Measurements from ENCODE around the gene RANBP3. TPM values are rescaled to one million over a fixed set of nuclear protein-coding genes. Genes with fewer than 3 reads are reported as not detected.

The RANBP3 gene
- total RNA-seq, 3 donors from 2014 or later (not counting 1 experiment from before 2014, with no cell fraction given): 73.9 to 95.2 (median 89.7) TPM

DNA sequence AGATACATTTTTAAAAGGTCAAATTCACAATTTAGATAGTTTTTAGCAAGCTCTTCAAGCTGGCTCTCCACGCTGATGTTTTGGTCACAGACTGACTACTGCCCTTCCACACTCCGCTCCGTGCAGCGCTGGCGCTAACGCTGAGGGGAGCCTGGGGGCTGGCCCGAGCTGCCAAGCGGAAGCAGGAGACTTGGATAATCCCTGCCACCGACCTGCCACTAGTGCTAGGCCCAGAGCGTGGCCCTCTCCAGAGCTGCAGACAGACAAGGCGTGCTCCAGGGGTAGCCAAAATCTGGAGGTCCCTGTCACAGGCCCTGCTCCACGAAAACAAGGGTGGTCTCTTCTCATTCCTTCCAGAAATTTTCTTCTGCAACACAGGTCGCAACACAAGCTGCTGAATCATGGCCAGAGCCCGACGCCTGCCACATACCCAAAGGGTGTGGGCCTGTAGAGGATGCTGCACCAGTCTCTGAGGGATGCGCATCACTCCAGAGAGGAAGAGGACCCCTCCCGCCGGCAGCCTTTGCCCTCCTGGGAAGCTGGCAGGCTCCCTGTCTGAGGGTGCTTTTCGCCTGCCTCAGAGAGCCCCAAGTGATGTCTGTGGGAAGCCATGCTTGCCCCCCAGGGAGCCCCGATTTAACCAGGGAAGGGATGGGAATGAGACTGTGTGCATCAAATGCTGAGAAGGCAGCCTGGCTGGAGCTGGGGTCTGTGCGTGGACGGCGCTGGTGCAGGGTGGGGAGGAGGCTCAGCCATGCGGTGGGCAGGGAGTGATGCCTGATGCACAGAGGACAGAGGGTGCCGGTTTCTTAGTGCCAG lies 42.3 kb downstream of the RANBP3 start:
- no peaks in the 10 kb centered on the region for H3K27me3 Mint-ChIP-seq (ENCODE audit: low read depth in 2 of 2)
- H3K4me1 Mint-ChIP-seq: peaks cover 4 to 7% of the 10 kb centered on the region in 2 donors
- ATAC-seq (no peak), DNase-seq (no peak)
- Histone ChIP-seq H3K9me3 (ENCODE audit: control insufficient read depth, insufficient read depth, low read length) (no peaks in the 10 kb centered on the region), H3K4me1 (ENCODE audit: control insufficient read depth, insufficient read depth, low read length) (no peaks in the 10 kb centered on the region), H3K27me3 (ENCODE audit: control insufficient read depth, insufficient read depth, low read length) (no peaks in the 10 kb centered on the region), H3K27ac (ENCODE audit: low read length) (no peak overlapping the region), H3K36me3 (ENCODE audit: control insufficient read depth, insufficient read depth, low read length) (peaks cover 53% of the 10 kb centered on the region), H3K4me3 (ENCODE audit: low read length) (no peak overlapping the region)
- no peak overlapping the region for H3K27ac Mint-ChIP-seq
- intact Hi-C loops (cut with micrococcal nuclease): no loop called here
- H3K9me3 Mint-ChIP-seq: no peaks in the 10 kb centered on the region
- 97% methylated on average over 25 of the region's 25 CpGs for WGBS (ENCODE audit: insufficient coverage)
- no peaks in the 10 kb centered on the region for H3K36me3 Mint-ChIP-seq
- TF ChIP-seq, protein P1, sequence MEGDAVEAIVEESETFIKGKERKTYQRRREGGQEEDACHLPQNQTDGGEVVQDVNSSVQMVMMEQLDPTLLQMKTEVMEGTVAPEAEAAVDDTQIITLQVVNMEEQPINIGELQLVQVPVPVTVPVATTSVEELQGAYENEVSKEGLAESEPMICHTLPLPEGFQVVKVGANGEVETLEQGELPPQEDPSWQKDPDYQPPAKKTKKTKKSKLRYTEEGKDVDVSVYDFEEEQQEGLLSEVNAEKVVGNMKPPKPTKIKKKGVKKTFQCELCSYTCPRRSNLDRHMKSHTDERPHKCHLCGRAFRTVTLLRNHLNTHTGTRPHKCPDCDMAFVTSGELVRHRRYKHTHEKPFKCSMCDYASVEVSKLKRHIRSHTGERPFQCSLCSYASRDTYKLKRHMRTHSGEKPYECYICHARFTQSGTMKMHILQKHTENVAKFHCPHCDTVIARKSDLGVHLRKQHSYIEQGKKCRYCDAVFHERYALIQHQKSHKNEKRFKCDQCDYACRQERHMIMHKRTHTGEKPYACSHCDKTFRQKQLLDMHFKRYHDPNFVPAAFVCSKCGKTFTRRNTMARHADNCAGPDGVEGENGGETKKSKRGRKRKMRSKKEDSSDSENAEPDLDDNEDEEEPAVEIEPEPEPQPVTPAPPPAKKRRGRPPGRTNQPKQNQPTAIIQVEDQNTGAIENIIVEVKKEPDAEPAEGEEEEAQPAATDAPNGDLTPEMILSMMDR (IDR thresholded peaks at IDR 0.05): no peak
- no peak overlapping the region for H3K4me3 Mint-ChIP-seq

DNA sequence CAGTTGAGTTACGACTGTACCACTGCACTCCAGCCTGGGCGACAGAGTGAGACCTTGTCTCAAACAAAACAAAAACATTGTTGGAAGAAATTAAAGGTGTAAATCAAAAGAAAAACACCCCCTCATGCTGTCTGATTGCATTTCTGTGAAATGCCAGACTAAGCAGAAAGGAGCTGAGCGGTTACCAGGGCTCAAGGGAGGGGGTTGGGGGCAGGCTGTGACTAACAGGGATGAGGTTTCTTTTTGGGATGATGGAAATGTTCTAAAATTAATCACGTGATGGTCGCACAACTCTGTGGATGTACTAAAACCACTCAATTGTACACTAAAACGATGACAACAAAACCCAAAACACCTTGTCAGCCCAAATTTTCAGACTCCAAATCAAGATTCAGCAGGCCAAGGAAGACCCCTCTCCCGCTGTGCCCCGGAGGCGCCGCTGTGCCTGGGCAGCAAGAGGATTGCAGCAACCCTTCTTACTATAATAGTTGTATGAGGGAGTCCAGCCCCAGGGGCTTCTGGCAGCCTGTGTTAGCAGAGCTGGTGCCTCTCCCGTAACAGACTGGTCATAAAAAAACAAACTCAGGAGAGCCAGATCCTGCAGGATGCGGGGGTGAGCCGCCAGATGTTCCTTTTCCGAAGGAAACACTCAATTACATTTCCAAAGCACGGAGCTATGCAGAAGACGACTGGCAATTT lies 43.0 kb downstream of the RANBP3 start:
- Histone ChIP-seq H3K36me3 (ENCODE audit: control insufficient read depth, insufficient read depth, low read length) (peaks cover 54% of the 10 kb centered on the region), H3K4me3 (ENCODE audit: low read length) (no peak overlapping the region), H3K9me3 (ENCODE audit: control insufficient read depth, insufficient read depth, low read length) (no peaks in the 10 kb centered on the region), H3K4me1 (ENCODE audit: control insufficient read depth, insufficient read depth, low read length) (no peaks in the 10 kb centered on the region), H3K27me3 (ENCODE audit: control insufficient read depth, insufficient read depth, low read length) (no peaks in the 10 kb centered on the region), H3K27ac (ENCODE audit: low read length) (no peak overlapping the region)
- H3K9me3 Mint-ChIP-seq: no peaks in the 10 kb centered on the region
- TF ChIP-seq, protein P1 (IDR thresholded peaks at IDR 0.05): no peak
- intact Hi-C loops (cut with micrococcal nuclease): no loop called here
- no peaks in the 10 kb centered on the region for H3K36me3 Mint-ChIP-seq
- H3K4me3 Mint-ChIP-seq: no peak overlapping the region
- 97% methylated on average over 8 of the region's 16 CpGs for WGBS (ENCODE audit: insufficient coverage)
- no peaks in the 10 kb centered on the region for H3K27me3 Mint-ChIP-seq (ENCODE audit: low read depth in 2 of 2)
- DNase-seq: no peak
- H3K4me1 Mint-ChIP-seq: peaks cover 4 to 7% of the 10 kb centered on the region in 2 donors
- no peak overlapping the region for H3K27ac Mint-ChIP-seq
- no peak for ATAC-seq

DNA sequence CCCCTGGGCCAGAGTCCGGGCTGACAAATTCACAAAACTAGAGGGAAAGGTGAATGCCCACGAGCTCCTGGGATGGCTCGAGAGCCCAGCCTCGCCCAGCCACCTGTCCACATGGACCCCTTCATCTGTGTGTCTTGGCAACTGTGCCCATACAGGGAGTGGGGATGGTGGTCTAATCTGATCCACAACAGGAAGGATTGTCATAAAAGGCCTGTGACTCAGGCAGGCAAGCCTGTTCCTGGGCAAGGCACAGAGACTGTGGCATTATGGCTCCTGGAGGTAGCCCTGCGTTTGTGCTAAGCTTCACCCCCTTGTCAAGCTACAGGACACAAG lies 43.9 kb downstream of the RANBP3 start:
- H3K36me3 ChIP-seq (ENCODE audit: control insufficient read depth, insufficient read depth, low read length): peaks cover 61% of the 10 kb centered on the region
- intact Hi-C loops (cut with micrococcal nuclease): no loop called here
- H3K4me1 ChIP-seq (ENCODE audit: control insufficient read depth, insufficient read depth, low read length): no peaks in the 10 kb centered on the region
- no peak for ATAC-seq
- Mint-ChIP-seq H3K27ac (no peak overlapping the region), H3K4me1 (peaks cover 4 to 7% of the 10 kb centered on the region in 2 donors), H3K36me3 (no peaks in the 10 kb centered on the region), H3K4me3 (no peak overlapping the region), H3K27me3 (ENCODE audit: low read depth in 2 of 2) (no peaks in the 10 kb centered on the region), H3K9me3 (no peaks in the 10 kb centered on the region)
- 94% methylated on average over 5 of the region's 5 CpGs for whole genome bisulfite sequencing (ENCODE audit: insufficient coverage)
- no peaks in the 10 kb centered on the region for H3K27me3 ChIP-seq (ENCODE audit: control insufficient read depth, insufficient read depth, low read length)
- no peak for DNase-seq
- H3K27ac ChIP-seq (ENCODE audit: low read length): no peak overlapping the region
- TF ChIP-seq, protein P1 (IDR thresholded peaks at IDR 0.05): no peak
- no peak overlapping the region for H3K4me3 ChIP-seq (ENCODE audit: low read length)
- no peaks in the 10 kb centered on the region for H3K9me3 ChIP-seq (ENCODE audit: control insufficient read depth, insufficient read depth, low read length)

Data from natural killer cell (primary cell).